Right cardiac atrium (tissue), 5 donors: ENCODE data around the gene DERL3. TPM values are rescaled to one million over a fixed set of nuclear protein-coding genes. Genes with fewer than 3 reads are reported as not detected.

Experiments used
- ATAC-seq, 2 donors: fragments of 200-7000 bp; cut with Tn5 transposase; one replicate each; pipeline versions ENCODE4 v1.8.0 to v1.9.1; 2020; ENCODE audit warnings: moderate library complexity in 2 of 2, mild to moderate bottlenecking in 1 of 2
- DNase-seq, 3 donors: peaks; one replicate each; pipeline ENCODE4 v3.0.0-alpha.2; 2020
- H3K27ac ChIP-seq: one replicate; pipeline ENCODE4 v1.5.1; 2013; ENCODE audit warnings: mild to moderate bottlenecking, low read length, control low read depth, moderate library complexity
- H3K27me3 ChIP-seq: one replicate; pipeline ENCODE4 v1.6.1; 2013; ENCODE audit not compliant: control insufficient read depth, insufficient read depth
- H3K4me1 ChIP-seq: one replicate; pipeline ENCODE4 v1.6.1; 2013; ENCODE audit warnings: low read length; ENCODE audit not compliant: control insufficient read depth, insufficient read depth
- H3K4me3 ChIP-seq: one replicate; pipeline ENCODE4 v1.5.1; 2013; ENCODE audit warnings: low read length, control low read depth
- H3K9me3 ChIP-seq: one replicate; pipeline ENCODE4 v1.6.1; 2013; ENCODE audit warnings: low read length; ENCODE audit not compliant: control insufficient read depth
- WGBS: extraction: QIAGEN DNeasy Blood & Tissue Kit; methylation state at CpG from one replicate; pipeline ENCODE4 v1.1.7; 2013; 5-methylcytosine and 5-hydroxymethylcytosine counted together
- intact Hi-C, 4 donors: fragments of 100-400 bp; cut with DNase I; formaldehyde crosslinking; loops; one replicate each; pipeline versions ENCODE4 v1.11.0 to v1.14.0; 2022 to 2023
- polyA plus RNA-seq: library from polyadenylated mRNA; stranded (reverse); fragments of 200-250 nt; gene quantifications from one replicate; pipeline ENCODE4 v1.2.3, GENCODE V29; 2013
- total RNA-seq, 4 donors: library from RNA; stranded (reverse); fragmentation: NEBNext Ultra II Directional; extraction: Animal tissue kit (Norgen Biotek cat#: 25700); gene quantifications; one replicate each; pipeline ENCODE4 v1.2.1, GENCODE V29; 2021
- donor health status: healthy with polysubstance abuse.
- donor health status: DM: no; HTN: yes; CAD: no.
- donor health status: DM: no; HTN: no; CAD: no.
- donor health status: DM: no; HTN: yes; CAD: no; lungs with severe emphysema.
- donor health status: DM: yes; HTN: yes; CAD: no.

Gene DERL3
- total and polyA plus RNA-seq, 5 donors = 5.0 to 11.6 (median 6.9) TPM

DNA sequence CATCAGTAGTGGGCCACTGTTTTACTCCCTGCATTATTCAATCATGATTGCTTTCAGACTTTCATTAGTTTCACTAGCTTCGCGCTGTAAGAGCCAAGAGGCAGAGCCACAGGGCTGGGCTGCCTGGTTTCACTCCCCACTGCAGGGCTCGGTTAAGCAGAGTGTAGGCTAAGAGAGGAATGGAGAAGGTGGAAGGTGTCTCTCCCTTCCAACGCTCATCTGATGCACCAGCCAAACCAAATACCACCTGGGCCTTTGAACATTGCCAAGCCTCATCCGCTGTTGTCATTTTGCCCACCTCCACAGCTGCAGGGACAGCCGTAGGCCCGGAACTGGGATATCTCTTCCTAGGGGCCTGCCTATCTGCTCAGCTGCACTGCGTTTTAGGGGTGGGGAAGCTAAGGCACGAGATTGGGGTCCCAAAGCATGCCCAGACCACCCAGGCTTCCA, 52.5 kb downstream of the DERL3 start:
- Histone ChIP-seq H3K4me1 (peaks cover 4% of the 10 kb centered on the region), H3K9me3 (no peaks in the 10 kb centered on the region), H3K4me3 (peak overlapping the region; percentile 25), H3K27me3 (no peaks in the 10 kb centered on the region), H3K27ac (peak overlapping the region; percentile 96)
- 35% methylated on average over 9 of the region's 9 CpGs for WGBS
- intact Hi-C loops = no loop called here
- peak; percentile 6 to 8 for ATAC-seq
- DNase-seq = no peak

Other genes with a start within 250 kb of the DERL3 start
- gene DRICH1, start 206.7 kb downstream of the DERL3 start, total RNA-seq = under 1 TPM in 1 of 4 donors, not detected in 3; 0.37 TPM
- gene DRICH1, start 206.7 kb downstream of the DERL3 start, polyA plus RNA-seq = 0.09 TPM
- gene RGL4, start 148.0 kb downstream of the DERL3 start, total RNA-seq = not detected
- 0.45 TPM for gene RGL4, start 148.0 kb downstream of the DERL3 start, polyA plus RNA-seq
- 1 to 10 TPM; 5.6 to 6.3 (median 6.1) TPM for gene ZNF70, start 87.9 kb downstream of the DERL3 start, total RNA-seq
- gene ZNF70, start 87.9 kb downstream of the DERL3 start, polyA plus RNA-seq = 1.9 TPM
- gene VPREB3, start 84.6 kb downstream of the DERL3 start, total RNA-seq = under 1 TPM in 2 of 4 donors, not detected in 2; 0.40 to 0.41 TPM
- gene VPREB3, start 84.6 kb downstream of the DERL3 start, polyA plus RNA-seq = 0.61 TPM
- under 1 TPM in 1 of 4 donors, not detected in 3; 0.21 TPM for gene C22orf15, start 76.0 kb downstream of the DERL3 start, total RNA-seq
- gene C22orf15, start 76.0 kb downstream of the DERL3 start, polyA plus RNA-seq = not detected
- 1,000 to 10,000 TPM in 3 of 4 donors, 100 to 1,000 TPM in 1; 993 to 1,434 (median 1,175) TPM for gene CHCHD10, start 71.0 kb downstream of the DERL3 start, total RNA-seq
- gene CHCHD10, start 71.0 kb downstream of the DERL3 start, polyA plus RNA-seq = 1,153 TPM
- 10 to 100 TPM in 2 of 4 donors, 1 to 10 TPM in 2; 2.8 to 15.4 (median 11.5) TPM for gene MMP11, start 66.2 kb downstream of the DERL3 start, total RNA-seq
- gene MMP11, start 66.2 kb downstream of the DERL3 start, polyA plus RNA-seq = 5.9 TPM
- gene SMARCB1, start 52.0 kb downstream of the DERL3 start, total RNA-seq = 10 to 100 TPM; 48.8 to 55.9 (median 49.4) TPM
- gene SMARCB1, start 52.0 kb downstream of the DERL3 start, polyA plus RNA-seq = 41.1 TPM
- gene SLC2A11, start 18.9 kb upstream of the DERL3 start, total RNA-seq = 10 to 100 TPM; 12.0 to 27.2 (median 21.0) TPM
- 23.4 TPM for gene SLC2A11, start 18.9 kb upstream of the DERL3 start, polyA plus RNA-seq
- 100 to 1,000 TPM; 250 to 364 (median 272) TPM for gene MIF, start 55.4 kb upstream of the DERL3 start, total RNA-seq
- 369 TPM for gene MIF, start 55.4 kb upstream of the DERL3 start, polyA plus RNA-seq
- 10 to 100 TPM in 1 of 4 donors, 1 to 10 TPM in 3; 2.9 to 11.1 (median 7.1) TPM for gene GSTT2B, start 122.2 kb upstream of the DERL3 start, total RNA-seq
- gene GSTT2B, start 122.2 kb upstream of the DERL3 start, polyA plus RNA-seq = 8.5 TPM
- 1 to 10 TPM in 2 of 4 donors, not detected in 2; 1.5 to 2.4 TPM for gene DDTL, start 127.9 kb upstream of the DERL3 start, total RNA-seq
- gene DDTL, start 127.9 kb upstream of the DERL3 start, polyA plus RNA-seq = 2.7 TPM
- 100 to 1,000 TPM; 125 to 175 (median 156) TPM for gene DDT, start 135.4 kb upstream of the DERL3 start, total RNA-seq
- 437 TPM for gene DDT, start 135.4 kb upstream of the DERL3 start, polyA plus RNA-seq
- gene GSTT2, start 141.1 kb upstream of the DERL3 start, total RNA-seq = not detected
- 0.14 TPM for gene GSTT2, start 141.1 kb upstream of the DERL3 start, polyA plus RNA-seq
- gene GSTT4, start 166.4 kb upstream of the DERL3 start, total RNA-seq = not detected
- not detected for gene GSTT4, start 166.4 kb upstream of the DERL3 start, polyA plus RNA-seq
- gene CABIN1, start 172.3 kb upstream of the DERL3 start, total RNA-seq = 10 to 100 TPM; 34.7 to 48.6 (median 46.0) TPM
- 31.8 TPM for gene CABIN1, start 172.3 kb upstream of the DERL3 start, polyA plus RNA-seq